HepG2 (cell line): ENCODE results near the gene ZBTB34. TPM values are rescaled to one million over a fixed set of nuclear protein-coding genes. Genes with fewer than 3 reads are reported as not detected.

Source experiments
- CEBPG ChIP-seq: IDR thresholded peaks from 2 replicates; pipeline ENCODE4 v1.6.1; 2016
- EP300 ChIP-seq, 3 experiments: sonication (generic) in 1 of 3; formaldehyde crosslinking in 1 of 3; IDR thresholded peaks; 2 replicates each; pipeline versions ENCODE4 v1.5.1 to v1.6.1; 2011 to 2020; ENCODE audit warnings: low read depth in 2 of 3, low read length in 2 of 3, borderline replicate concordance in 1 of 3, improper control_type of control experiment in 1 of 3, mild to moderate bottlenecking in 1 of 3, missing genetic modification reagents in 1 of 3, moderate library complexity in 1 of 3
- ESRRA ChIP-seq: sonication (generic); formaldehyde crosslinking; IDR thresholded peaks from 2 replicates; pipeline ENCODE4 v1.5.1; 2020; ENCODE audit warnings: mild to moderate bottlenecking, low read depth, missing genetic modification reagents
- FOXK2 ChIP-seq: fragments of 450-650 bp; IDR thresholded peaks from 2 replicates; pipeline ENCODE4 v1.6.1; 2016
- GATAD2A ChIP-seq: IDR thresholded peaks from 2 replicates; pipeline ENCODE4 v1.6.1; 2016
- HDAC1 ChIP-seq: sonication (generic); formaldehyde crosslinking; IDR thresholded peaks from 2 replicates; pipeline ENCODE4 v1.5.1; 2020; ENCODE audit warnings: mild to moderate bottlenecking, missing genetic modification reagents
- IKZF4 ChIP-seq: sonication (generic); formaldehyde crosslinking; IDR thresholded peaks from 2 replicates; pipeline ENCODE4 v1.5.1; 2020; ENCODE audit warnings: borderline replicate concordance, mild to moderate bottlenecking, low read depth, missing genetic modification reagents; ENCODE audit errors: not compliant biosample characterization
- JDP2 ChIP-seq: sonication (generic); formaldehyde crosslinking; IDR thresholded peaks from 2 replicates; pipeline ENCODE4 v1.8.1; 2022; ENCODE audit warnings: missing genetic modification reagents, borderline replicate concordance
- MEF2D ChIP-seq: sonication (generic); formaldehyde crosslinking; IDR thresholded peaks from 2 replicates; pipeline ENCODE4 v1.5.1; 2020; ENCODE audit warnings: mild to moderate bottlenecking, missing genetic modification reagents
- MTF1 ChIP-seq: sonication (generic); formaldehyde crosslinking; IDR thresholded peaks from 2 replicates; pipeline ENCODE4 v1.5.0; 2020; ENCODE audit warnings: missing genetic modification reagents
- NAIF1 ChIP-seq: sonication (generic); formaldehyde crosslinking; IDR thresholded peaks from 2 replicates; pipeline ENCODE4 v1.5.0; 2020; ENCODE audit warnings: mild to moderate bottlenecking, missing genetic modification reagents, borderline replicate concordance
- NCOA5 ChIP-seq: sonication (generic); formaldehyde crosslinking; IDR thresholded peaks from 2 replicates; pipeline ENCODE4 v1.4.0; 2020; ENCODE audit warnings: missing genetic modification reagents
- NR2F6 ChIP-seq, 2 experiments: IDR thresholded peaks; 2 replicates each; pipeline ENCODE4 v1.6.1; 2016; ENCODE audit warnings: antibody characterized with exemption in 1 of 2, mild to moderate bottlenecking in 1 of 2
- RCOR2 ChIP-seq: IDR thresholded peaks from 2 replicates; pipeline ENCODE4 v1.6.1; 2016; ENCODE audit warnings: missing biosample characterization, missing genetic modification reagents
- RELA ChIP-seq: sonication (generic); formaldehyde crosslinking; IDR thresholded peaks from 2 replicates; pipeline ENCODE4 v1.4.0; 2020; ENCODE audit warnings: missing genetic modification reagents
- RXRB ChIP-seq: IDR thresholded peaks from 2 replicates; pipeline ENCODE4 v1.6.1; 2016; ENCODE audit warnings: borderline replicate concordance, missing genetic modification reagents, missing compliant biosample characterization
- SOX5 ChIP-seq: IDR thresholded peaks from 2 replicates; pipeline ENCODE4 v1.6.1; 2016; ENCODE audit warnings: borderline replicate concordance
- SRSF9 ChIP-seq: fragments of 200-400 bp; formaldehyde crosslinking; IDR thresholded peaks from 2 replicates; pipeline ENCODE4 v1.6.1; 2018; ENCODE audit warnings: borderline replicate concordance, mild to moderate bottlenecking, low read depth, low read length; ENCODE audit not compliant: insufficient read depth, poor library complexity, severe bottlenecking
- SYNCRIP ChIP-seq: fragments of 200-400 bp; formaldehyde crosslinking; IDR thresholded peaks from 2 replicates; pipeline ENCODE4 v1.6.1; 2018; ENCODE audit warnings: mild to moderate bottlenecking, low read depth, low read length; ENCODE audit not compliant: insufficient read depth
- TIGD3 ChIP-seq: sonication (generic); formaldehyde crosslinking; IDR thresholded peaks from 2 replicates; pipeline ENCODE4 v1.5.1; 2020; ENCODE audit warnings: mild to moderate bottlenecking, missing genetic modification reagents, borderline replicate concordance
- ZBTB7A ChIP-seq: sonication (generic); formaldehyde crosslinking; IDR thresholded peaks from 2 replicates; pipeline ENCODE4 v1.8.0; 2022; ENCODE audit warnings: mild to moderate bottlenecking, missing genetic modification reagents
- ZNF503 ChIP-seq: sonication (generic); formaldehyde crosslinking; IDR thresholded peaks from 2 replicates; pipeline ENCODE4 v1.4.0; 2020; ENCODE audit warnings: missing genetic modification reagents
- ZNF550 ChIP-seq: sonication (generic); formaldehyde crosslinking; IDR thresholded peaks from 2 replicates; pipeline ENCODE4 v1.4.0; 2020; ENCODE audit warnings: mild to moderate bottlenecking, missing genetic modification reagents, borderline replicate concordance
- ZNF572 ChIP-seq: sonication (generic); formaldehyde crosslinking; IDR thresholded peaks from 2 replicates; pipeline ENCODE4 v1.5.1; 2020; ENCODE audit warnings: mild to moderate bottlenecking, missing genetic modification reagents
- ZNF691 ChIP-seq: sonication (generic); formaldehyde crosslinking; IDR thresholded peaks from 2 replicates; pipeline ENCODE4 v1.4.0; 2020; ENCODE audit warnings: missing genetic modification reagents, low read depth, mild to moderate bottlenecking, borderline replicate concordance
- ZNF713 ChIP-seq: sonication (generic); formaldehyde crosslinking; IDR thresholded peaks from 2 replicates; pipeline ENCODE4 v1.4.0; 2020; ENCODE audit warnings: mild to moderate bottlenecking, missing genetic modification reagents
- ZNF761 ChIP-seq: sonication (generic); formaldehyde crosslinking; conservative IDR thresholded peaks from 2 replicates; pipeline ENCODE4 v1.4.0; 2020; ENCODE audit warnings: mild to moderate bottlenecking, missing genetic modification reagents
- ZSCAN12 ChIP-seq: sonication (generic); formaldehyde crosslinking; IDR thresholded peaks from 2 replicates; pipeline ENCODE4 v1.9.0; 2021; ENCODE audit warnings: mild to moderate bottlenecking, missing genetic modification reagents
- polyA plus RNA-seq, 8 experiments: library from polyadenylated mRNA; depleted of rRNA in 3 of 8; stranded (reverse) in 7 of 8; unstranded in 1 of 8; fragments of >200 nt; fragmentation: Illumina TruSeq in 4 of 8; extraction: Trizol in 4 of 8; gene quantifications; 2 replicates each; pipeline versions ENCODE4 v1.2.1 to v1.2.3, GENCODE V29; 2011 to 2016; ENCODE audit warnings: low read depth in 4 of 8, missing spikeins in 1 of 8, mixed read lengths in 1 of 8; ENCODE audit not compliant: insufficient read depth in 1 of 8
- total RNA-seq, 5 experiments: library from RNA; depleted of rRNA; stranded (reverse); fragments of >200 nt; fragmentation: Illumina TruSeq; extraction: Trizol; gene quantifications; 2 replicates each; pipeline ENCODE4 v1.2.3, GENCODE V29; 2016; ENCODE audit warnings: low read depth in 1 of 5
- TF ChIP-seq, protein P1 (sequence below): IDR thresholded peaks from 2 replicates; pipeline ENCODE4 v1.6.1; 2016; ENCODE audit warnings: missing genetic modification reagents, missing compliant biosample characterization

ZBTB34 gene
- total and polyA plus RNA-seq, 2 of the 13 experiments (the other 11 are each of a cell fraction or from before 2014, with no cell fraction given): 5.9 to 8.7 TPM

GRCh38 chr9:126919193-126919592, 58.8 kb downstream of the ZBTB34 start (continued):
- TF ChIP-seq JDP2 (CRISPR knock-in tag) (no peak), SOX5 (peak; percentile 99), HDAC1 (peak; percentile 80), CEBPG (0 out of 2 replicates have a peak, but pooled peaks have one; percentile 5), MTF1 (CRISPR knock-in tag) (no peak), GATAD2A (CRISPR knock-in tag) (peak; percentile 79), SRSF9 (no peak), FOXK2 (no peak), RCOR2 (CRISPR knock-in tag) (peak; percentile 72; the same call in 1 of the 2 replicates), ZSCAN12 (CRISPR knock-in tag) (no peak), ZNF550 (CRISPR knock-in tag) (no peak), NCOA5 (no peak), MEF2D (CRISPR knock-in tag) (no peak), RXRB (CRISPR knock-in tag) (peak; percentile 81), ZNF761 (CRISPR knock-in tag) (no peak), IKZF4 (CRISPR knock-in tag) (no peak), ZNF503 (CRISPR knock-in tag) (no peak), ZNF691 (CRISPR knock-in tag) (no peak), ZNF713 (CRISPR knock-in tag) (no peak), ESRRA (CRISPR knock-in tag) (no peak), NAIF1 (CRISPR knock-in tag) (no peak), RELA (CRISPR knock-in tag) (no peak), ZBTB7A (CRISPR knock-in tag) (no peak), NR2F6 (IDR thresholded peaks at IDR 0.05) (peak; percentile 35), NR2F6 (CRISPR knock-in tag; IDR thresholded peaks at IDR 0.05) (0 out of 2 replicates have a peak, but pooled peaks have one; percentile 51), ZNF572 (CRISPR knock-in tag) (no peak), TIGD3 (CRISPR knock-in tag) (no peak), EP300 (IDR thresholded peaks at IDR 0.05; ENCODE audit: low read depth in 2 of 2, low read length in 2 of 2) (peak; percentile 38 to 73; a peak in 3 of 4 replicates), EP300 (CRISPR knock-in tag; IDR thresholded peaks at IDR 0.05; ENCODE audit: borderline replicate concordance) (no peak), SYNCRIP (no peak)
- TF ChIP-seq, protein P1, sequence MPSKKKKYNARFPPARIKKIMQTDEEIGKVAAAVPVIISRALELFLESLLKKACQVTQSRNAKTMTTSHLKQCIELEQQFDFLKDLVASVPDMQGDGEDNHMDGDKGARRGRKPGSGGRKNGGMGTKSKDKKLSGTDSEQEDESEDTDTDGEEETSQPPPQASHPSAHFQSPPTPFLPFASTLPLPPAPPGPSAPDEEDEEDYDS (CRISPR knock-in tag): no peak
